ENCODE data around the gene INTS1. TPM values are rescaled to one million over a fixed set of nuclear protein-coding genes. Genes with fewer than 3 reads are reported as not detected.

The INTS1 gene
- total RNA-seq, 4 donors from 2014 or later: 50.3 to 134 (median 71.4) TPM

GRCh38 chr7:1476859-1477258 is 27.3 kb downstream of the INTS1 start:
- no peaks in the 10 kb centered on the region for H3K9me3 ChIP-seq
- no peak overlapping the region for H3K27ac ChIP-seq
- H3K27me3 ChIP-seq: no peaks in the 10 kb centered on the region
- peaks cover 3 to 11% (median 4%) of the 10 kb centered on the region in 4 donors for H3K4me1 ChIP-seq
- 87% methylated on average over 14 of the region's 15 CpGs; no CpG with 5 or more reads in 1 of the 2 donors for WGBS, 2 donors (ENCODE audit: low coverage in 1 of 2)
- intact Hi-C loops (cut with DNase I; ENCODE audit: low total_unique reads) (loop anchor here (5.0 kb wide), 1 partner anchor 260 kb away; no protein-coding TSS in a partner anchor), in situ Hi-C loops (cut with MboI; ENCODE audit: low pct_ligation_motif_present in 1 of 4, low pct_unique_long_range_greater_than_20kb in 1 of 4, low sequenced_read_pairs in 3 of 4) (no loop called here)
- peaks cover 0 to 29% (median 9%) of the 10 kb centered on the region in 4 donors for H3K36me3 ChIP-seq
- no peak for DNase-seq
- TF ChIP-seq CTCF (IDR thresholded peaks at IDR 0.05): no peak
- TF ChIP-seq POLR2AphosphoS5 (IDR thresholded peaks at IDR 0.05): no peak
- no peak for TF ChIP-seq EP300 (IDR thresholded peaks at IDR 0.05; ENCODE audit: low read depth)
- no peak for TF ChIP-seq POLR2A (IDR thresholded peaks at IDR 0.05)
- H3K4me3 ChIP-seq: no peak overlapping the region

GRCh38 chr7:1475991-1476390 is 28.2 kb downstream of the INTS1 start:
- H3K27ac ChIP-seq: no peak overlapping the region
- TF ChIP-seq POLR2A (IDR thresholded peaks at IDR 0.05) (no peak), EP300 (IDR thresholded peaks at IDR 0.05; ENCODE audit: low read depth) (no peak), POLR2AphosphoS5 (IDR thresholded peaks at IDR 0.05) (no peak), CTCF (IDR thresholded peaks at IDR 0.05) (no peak)
- no peak for DNase-seq
- in situ Hi-C loops (cut with MboI; ENCODE audit: low pct_ligation_motif_present in 1 of 4, low pct_unique_long_range_greater_than_20kb in 1 of 4, low sequenced_read_pairs in 3 of 4) (no loop called here), intact Hi-C loops (cut with DNase I; ENCODE audit: low total_unique reads) (loop anchor here (5.0 kb wide), 1 partner anchor 259 kb away; no protein-coding TSS in a partner anchor)
- 90% methylated on average over 22 of the region's 22 CpGs; no CpG with 5 or more reads in 1 of the 2 donors for whole genome bisulfite sequencing, 2 donors (ENCODE audit: low coverage in 1 of 2)
- no peaks in the 10 kb centered on the region for H3K27me3 ChIP-seq
- H3K4me3 ChIP-seq: no peak overlapping the region
- H3K9me3 ChIP-seq: no peaks in the 10 kb centered on the region
- H3K36me3 ChIP-seq: peaks cover 0 to 25% (median 10%) of the 10 kb centered on the region in 4 donors
- H3K4me1 ChIP-seq: peaks cover 3 to 11% (median 4%) of the 10 kb centered on the region in 4 donors

- H3K27me3 ChIP-seq: no peaks in the 10 kb centered on the region
- 97% methylated on average over 12 of the region's 17 CpGs; no CpG with 5 or more reads in 1 of the 2 donors for WGBS, 2 donors (ENCODE audit: low coverage in 1 of 2)
- peaks cover 0 to 29% (median 11%) of the 10 kb centered on the region in 4 donors for H3K36me3 ChIP-seq
- peaks cover 3 to 11% (median 4%) of the 10 kb centered on the region in 4 donors for H3K4me1 ChIP-seq
- TF ChIP-seq POLR2AphosphoS5 (IDR thresholded peaks at IDR 0.05) (no peak), POLR2A (IDR thresholded peaks at IDR 0.05) (no peak), EP300 (IDR thresholded peaks at IDR 0.05; ENCODE audit: low read depth) (no peak), CTCF (IDR thresholded peaks at IDR 0.05) (no peak)
- H3K4me3 ChIP-seq: no peak overlapping the region
- no peak overlapping the region for H3K27ac ChIP-seq
- in situ Hi-C loops (cut with MboI; ENCODE audit: low pct_ligation_motif_present in 1 of 4, low pct_unique_long_range_greater_than_20kb in 1 of 4, low sequenced_read_pairs in 3 of 4): no loop called here
- DNase-seq: no peak
- H3K9me3 ChIP-seq: no peaks in the 10 kb centered on the region
- intact Hi-C loops (cut with DNase I; ENCODE audit: low total_unique reads): loop anchor here (5.0 kb wide), 1 partner anchor 258 kb away; no protein-coding TSS in a partner anchor
Observed at GRCh38 chr7:1475393-1475792, 28.8 kb downstream of the INTS1 start.

- WGBS, 2 donors (ENCODE audit: low coverage in 1 of 2): 78% methylated on average over 18 of the region's 24 CpGs; no CpG with 5 or more reads in 1 of the 2 donors
- Histone ChIP-seq H3K9me3 (no peaks in the 10 kb centered on the region), H3K27me3 (no peaks in the 10 kb centered on the region), H3K4me3 (no peak overlapping the region), H3K27ac (no peak overlapping the region), H3K4me1 (peaks cover 3 to 11% (median 4%) of the 10 kb centered on the region in 4 donors), H3K36me3 (peaks cover 0 to 34% (median 10%) of the 10 kb centered on the region in 4 donors)
- intact Hi-C loops (cut with DNase I; ENCODE audit: low total_unique reads) (loop anchor here (5.0 kb wide), 2 partner anchors 42 to 257 kb away; no protein-coding TSS in a partner anchor), in situ Hi-C loops (cut with MboI; ENCODE audit: low pct_ligation_motif_present in 1 of 4, low pct_unique_long_range_greater_than_20kb in 1 of 4, low sequenced_read_pairs in 3 of 4) (no loop called here)
- no peak for DNase-seq
- TF ChIP-seq POLR2A (IDR thresholded peaks at IDR 0.05) (no peak), CTCF (IDR thresholded peaks at IDR 0.05) (no peak), EP300 (IDR thresholded peaks at IDR 0.05; ENCODE audit: low read depth) (no peak), POLR2AphosphoS5 (IDR thresholded peaks at IDR 0.05) (no peak)
Observed at GRCh38 chr7:1474736-1475135, 29.5 kb downstream of the INTS1 start.

Data from transverse colon (tissue), 4 donors.